Fibroblast of skin of back (primary cell): ENCODE measurements around the gene PLXDC1. TPM values are rescaled to one million over a fixed set of nuclear protein-coding genes. Genes with fewer than 3 reads are reported as not detected.

Source experiments
- DNase-seq: peaks from one replicate; pipeline ENCODE4 v3.0.0-alpha.2; 2013
- polyA plus RNA-seq, 2 experiments: library from polyadenylated mRNA; unstranded; fragments of 120-200 nt; gene quantifications; one replicate each; pipeline ENCODE4 v1.2.1, GENCODE V29; 2013; ENCODE audit not compliant: insufficient read length in 2 of 2

PLXDC1 gene
- 4.8 TPM for polyA plus RNA-seq (2013, experiment 1 of 2; ENCODE audit: insufficient read length)
- polyA plus RNA-seq (2013, experiment 2 of 2; ENCODE audit: insufficient read length) = 14.2 TPM

GRCh38 chr17:39151150-39151942 is at the start of gene PLXDC1:
PLXDC1 (minus strand) TSS chr17:39151637; CDS start chr17:39151437, 200 bp downstream.
- no peak for DNase-seq

GRCh38 chr17:39200957-39201510 is 49.6 kb upstream of the PLXDC1 start:
- DNase-seq = no peak

- no peak for DNase-seq
Observed at GRCh38 chr17:39200070-39200879, 48.8 kb upstream of the PLXDC1 start, which contains the start of gene RPL19. RPL19 (plus strand) TSS chr17:39200283; CDS start chr17:39200345, 62 bp downstream.

GRCh38 chr17:39199820-39200069 is 48.3 kb upstream of the PLXDC1 start:
- peak; percentile 93 for DNase-seq

- no peak for DNase-seq
Observed at GRCh38 chr17:39198186-39198566, 46.7 kb upstream of the PLXDC1 start.

GRCh38 chr17:39197380-39198185 is 46.1 kb upstream of the PLXDC1 start, which contains the start of gene CACNB1:
CACNB1 (minus strand) TSS chr17:39197669; CDS start chr17:39197495, 174 bp downstream.
- DNase-seq = peak; percentile 85

- peak; percentile 57 for DNase-seq
Observed at GRCh38 chr17:39196808-39197291, 45.4 kb upstream of the PLXDC1 start.

- DNase-seq = peak; percentile 24
Observed at GRCh38 chr17:39196241-39196807, 44.9 kb upstream of the PLXDC1 start.

GRCh38 chr17:39195568-39196160 is 44.2 kb upstream of the PLXDC1 start:
- DNase-seq = no peak

- no peak for DNase-seq
Observed at GRCh38 chr17:39194985-39195524, 43.6 kb upstream of the PLXDC1 start.

- peak; percentile 77 for DNase-seq
Observed at GRCh38 chr17:39194089-39194984, 42.9 kb upstream of the PLXDC1 start.

- no peak for DNase-seq
Observed at GRCh38 chr17:39193346-39193745, 41.9 kb upstream of the PLXDC1 start.

GRCh38 chr17:39192901-39193300 is 41.5 kb upstream of the PLXDC1 start:
- no peak for DNase-seq

GRCh38 chr17:39191750-39192510 is 40.5 kb upstream of the PLXDC1 start:
- DNase-seq = no peak

GRCh38 chr17:39187152-39187830 is 35.9 kb upstream of the PLXDC1 start:
- no peak for DNase-seq

- no peak for DNase-seq
Observed at GRCh38 chr17:39186481-39187002, 35.1 kb upstream of the PLXDC1 start.

GRCh38 chr17:39183720-39184119 is 32.3 kb upstream of the PLXDC1 start:
- no peak for DNase-seq

- no peak for DNase-seq
Observed at GRCh38 chr17:39183045-39183444, 31.6 kb upstream of the PLXDC1 start.
